OCI-LY1 (cell line): ENCODE results near the gene SYTL1.

Experiments
- EZH2 ChIP-seq: fragments of 200-600 bp; sonication (generic), shearing (Covaris generic); IDR thresholded peaks from 2 replicates; pipeline ENCODE4 v1.8.0; 2017; ENCODE audit warnings: borderline replicate concordance, mixed run types, mild to moderate bottlenecking, antibody characterized with exemption, low read length, moderate library complexity, mixed read lengths
- TF ChIP-seq, protein P1 (sequence below): fragments of 200-600 bp; sonication (generic), shearing (Covaris generic); IDR thresholded peaks from 2 replicates; pipeline ENCODE4 v1.5.1; 2017; ENCODE audit warnings: mild to moderate bottlenecking, antibody characterized with exemption, low read length, moderate library complexity, mixed read lengths

DNA sequence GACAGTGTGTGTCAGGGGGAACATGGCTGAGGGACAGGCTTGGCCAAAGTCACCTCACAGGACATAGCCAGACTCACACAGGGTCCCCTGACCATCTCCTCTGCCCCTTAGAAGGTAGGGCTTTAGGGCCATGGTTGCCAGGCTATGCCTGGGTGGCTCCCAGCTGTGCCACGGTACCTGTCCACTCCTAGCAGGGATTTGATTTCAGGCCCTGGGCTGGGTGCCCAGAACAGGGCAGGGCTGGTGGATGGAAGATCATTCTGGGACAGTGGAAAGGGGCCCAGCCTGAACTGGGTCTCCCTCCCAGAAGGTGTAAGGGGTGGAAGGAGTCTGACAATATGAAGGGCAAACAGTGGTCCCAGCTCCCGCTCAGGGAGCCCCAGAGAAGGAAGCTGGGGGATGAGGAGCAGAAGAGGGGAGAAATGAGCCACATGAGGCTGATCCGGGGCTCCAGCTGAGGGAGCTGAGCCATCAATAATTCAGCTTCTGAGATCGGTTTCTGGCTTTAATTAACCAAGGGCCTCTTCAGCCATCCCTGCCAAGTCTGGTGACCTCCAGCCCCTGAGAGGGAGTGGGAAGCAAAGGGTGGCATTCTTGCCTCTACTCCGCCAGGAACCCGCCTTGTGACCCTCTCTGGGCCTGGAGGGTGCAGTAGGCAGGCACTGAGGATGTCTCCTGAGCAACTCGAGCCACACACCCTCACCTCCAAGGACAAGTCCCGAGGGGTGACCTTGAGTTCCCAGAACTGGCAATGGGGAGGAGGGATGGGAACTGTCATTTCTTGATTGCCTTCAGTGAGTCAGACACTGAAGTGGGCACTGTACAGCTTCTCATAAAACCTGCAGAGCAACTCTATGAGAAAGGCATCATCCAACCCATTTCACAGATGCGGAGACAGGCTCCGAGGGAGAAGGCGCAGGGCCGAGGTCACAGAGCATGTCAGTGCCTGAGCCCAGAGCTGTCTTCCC is 39.2 kb downstream of the SYTL1 start:
- TF ChIP-seq, protein P1, sequence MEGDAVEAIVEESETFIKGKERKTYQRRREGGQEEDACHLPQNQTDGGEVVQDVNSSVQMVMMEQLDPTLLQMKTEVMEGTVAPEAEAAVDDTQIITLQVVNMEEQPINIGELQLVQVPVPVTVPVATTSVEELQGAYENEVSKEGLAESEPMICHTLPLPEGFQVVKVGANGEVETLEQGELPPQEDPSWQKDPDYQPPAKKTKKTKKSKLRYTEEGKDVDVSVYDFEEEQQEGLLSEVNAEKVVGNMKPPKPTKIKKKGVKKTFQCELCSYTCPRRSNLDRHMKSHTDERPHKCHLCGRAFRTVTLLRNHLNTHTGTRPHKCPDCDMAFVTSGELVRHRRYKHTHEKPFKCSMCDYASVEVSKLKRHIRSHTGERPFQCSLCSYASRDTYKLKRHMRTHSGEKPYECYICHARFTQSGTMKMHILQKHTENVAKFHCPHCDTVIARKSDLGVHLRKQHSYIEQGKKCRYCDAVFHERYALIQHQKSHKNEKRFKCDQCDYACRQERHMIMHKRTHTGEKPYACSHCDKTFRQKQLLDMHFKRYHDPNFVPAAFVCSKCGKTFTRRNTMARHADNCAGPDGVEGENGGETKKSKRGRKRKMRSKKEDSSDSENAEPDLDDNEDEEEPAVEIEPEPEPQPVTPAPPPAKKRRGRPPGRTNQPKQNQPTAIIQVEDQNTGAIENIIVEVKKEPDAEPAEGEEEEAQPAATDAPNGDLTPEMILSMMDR, result no peak
- no peak for TF ChIP-seq EZH2
